ENCODE measurements around the gene PTBP1. TPM values are rescaled to one million over a fixed set of nuclear protein-coding genes. Genes with fewer than 3 reads are reported as not detected.

Gene PTBP1
- total and polyA plus RNA-seq, 9 of the 15 experiments (the other 6 are each of a cell fraction or from before 2014, with no cell fraction given): 14.0 to 759 (median 234) TPM

GRCh38 chr19:768424-768823 is 28.8 kb upstream of the PTBP1 start:
- TF ChIP-seq SAFB (IDR thresholded peaks at IDR 0.05; ENCODE audit: borderline replicate concordance, low read depth, low read length) (no peak), PYGO2 (tag; IDR thresholded peaks at IDR 0.05) (no peak), ZNF609 (CRISPR knock-in tag; IDR thresholded peaks at IDR 0.05; ENCODE audit: borderline replicate concordance) (no peak), MTA2 (IDR thresholded peaks at IDR 0.05; ENCODE audit: low read depth) (no peak), ZNF740 (CRISPR knock-in tag; IDR thresholded peaks at IDR 0.05) (no peak), ZNF740 (tag; IDR thresholded peaks at IDR 0.05) (no peak), ARHGAP35 (IDR thresholded peaks at IDR 0.05; ENCODE audit: partially characterized antibody) (no peak), E2F6 (IDR thresholded peaks at IDR 0.05; ENCODE audit: borderline replicate concordance in 1 of 2, extremely low read depth in 1 of 2, insufficient read depth in 1 of 2, insufficient read length in 1 of 2, low read depth in 1 of 2, low read length in 1 of 2, poor library complexity in 1 of 2, severe bottlenecking in 1 of 2) (no peak), NR4A1 (CRISPR knock-in tag; IDR thresholded peaks at IDR 0.05) (no peak), NR4A1 (tag; IDR thresholded peaks at IDR 0.05) (no peak), STAG1 (CRISPR knock-in tag; IDR thresholded peaks at IDR 0.05; ENCODE audit: borderline replicate concordance) (no peak), ZBTB26 (CRISPR knock-in tag; IDR thresholded peaks at IDR 0.05) (no peak)
- CTCF ChIA-PET (ENCODE audit: low intra/inter-chr PET ratio): interaction anchor here (3.5 kb wide), 1 partner anchor 151 kb away, joined by 74 read pairs; the partner anchor contains the start of gene KISS1R
- no peaks in the 10 kb centered on the region for H3K9me1 ChIP-seq (ENCODE audit: control insufficient read depth, insufficient read depth, low read length)
- ATAC-seq: no peak
- intact Hi-C loops (cut with micrococcal nuclease) (no loop called here), in situ Hi-C loops (cut with MboI) (loop anchor here (5.0 to 25.0 kb wide), 3 partner anchors 89 to 469 kb away; partner anchors contain the start of genes ATP5F1D, CBARP, CFD and MIDN)
- peaks cover 0 to 42% of the 10 kb centered on the region in 2 experiments; a peak in 3 of 5 replicates for H3K4me1 ChIP-seq (replicated peaks in 1 of 2; ENCODE audit: control insufficient read depth in 2 of 2, insufficient read depth in 2 of 2, low read length in 2 of 2)
- H3K79me2 ChIP-seq (ENCODE audit: control insufficient read depth, insufficient read depth, low read length): no peaks in the 10 kb centered on the region
- no peaks in the 10 kb centered on the region for H3K27me3 ChIP-seq (ENCODE audit: control insufficient read depth in 2 of 2, insufficient read depth in 2 of 2, low read length in 2 of 2)
- no peak overlapping the region for H2AFZ ChIP-seq (ENCODE audit: low read depth, low read length)
- no peak overlapping the region for H3K9ac ChIP-seq (ENCODE audit: insufficient read depth in 1 of 2, low read depth in 2 of 2, low read length in 2 of 2)
- DNase-seq (ENCODE audit: extremely low read depth in 1 of 4, low spot score in 3 of 4): no peak
- H3K36me3 ChIP-seq (ENCODE audit: control insufficient read depth, insufficient read depth, low read length): no peaks in the 10 kb centered on the region
- H3K4me3 ChIP-seq: no peak overlapping the region
- no peak overlapping the region for H3K27ac ChIP-seq (ENCODE audit: extremely low read depth, low read depth, low read length)
- H3K4me2 ChIP-seq (ENCODE audit: insufficient read depth, low read length): no peak overlapping the region
- H3K9me3 ChIP-seq (replicated peaks; ENCODE audit: control insufficient read depth, insufficient read depth, low read depth, low read length): no peaks in the 10 kb centered on the region
- no peaks in the 10 kb centered on the region for H4K20me1 ChIP-seq (replicated peaks; ENCODE audit: control insufficient read depth, insufficient read depth, low read length)
- 68% methylated on average over 8 of the region's 14 CpGs for WGBS (ENCODE audit: insufficient coverage, low coverage, missing lambda C conversion rate)
- POLR2A ChIA-PET: interaction anchor here (0.6 to 0.9 kb wide), 2 partner anchors 13 to 47 kb away, joined by 3 to 4 read pairs; no protein-coding TSS in a partner anchor
- FAIRE-seq: no peak
- no TSS peak for BruUV-seq (replicated peaks)

Data from K562 (cell line).